ENCODE results near the gene SLX9.
"Not testable (repeated sequence)": the region's sequence is repeated elsewhere in the genome, so short reads cannot be mapped to it uniquely, and the experiment has no call there.

Gene SLX9

GRCh38 chr21:44919913-44920693 is 19.7 kb upstream of the SLX9 start:
- DNase-seq (ENCODE audit: insufficient read length) (no peak), FAIRE-seq (peak; percentile 81)
- TF ChIP-seq POLR2AphosphoS5 (IDR thresholded peaks at IDR 0.05; ENCODE audit: low read depth, low read length) (0 out of 2 replicates have a peak, but pooled peaks have one; percentile 28), TAF1 (IDR thresholded peaks at IDR 0.05; ENCODE audit: borderline replicate concordance, low read depth, low read length) (no peak), POLR2A (IDR thresholded peaks at IDR 0.05; ENCODE audit: low read depth, low read length) (no peak)

GRCh38 chr21:44920694-44921604 is 18.9 kb upstream of the SLX9 start, which contains the start of gene ITGB2:
Gene ITGB2 (minus strand): TSS chr21:44920899. CDS start chr21:44910782, 10,117 bp downstream.
- TF ChIP-seq TAF1 (IDR thresholded peaks at IDR 0.05; ENCODE audit: borderline replicate concordance, low read depth, low read length) (no peak), POLR2AphosphoS5 (IDR thresholded peaks at IDR 0.05; ENCODE audit: low read depth, low read length) (no peak; the same call in 1 of the 2 replicates), POLR2A (IDR thresholded peaks at IDR 0.05; ENCODE audit: low read depth, low read length) (no peak)
- DNase-seq (ENCODE audit: insufficient read length) (no peak), FAIRE-seq (peak; percentile 40)

DNA sequence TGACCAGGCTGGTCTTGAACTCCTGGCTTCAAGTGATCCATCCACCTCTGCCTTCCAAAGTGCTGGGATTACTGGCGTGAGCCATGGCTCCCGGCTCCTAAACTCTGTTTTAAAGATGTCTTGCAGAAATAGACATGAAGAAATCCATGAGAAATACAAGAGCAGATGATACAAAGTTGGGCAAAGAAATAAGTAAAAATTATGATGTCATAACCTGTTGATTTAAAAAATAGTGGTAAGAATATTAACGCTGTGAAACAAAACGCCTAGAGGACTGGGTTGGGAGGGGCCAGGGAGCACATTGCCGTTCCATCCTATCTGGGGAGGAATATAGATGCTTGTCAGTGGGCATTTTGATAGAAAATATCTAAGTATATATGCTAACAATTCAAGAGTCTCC is 17.9 kb upstream of the SLX9 start:
- no peak for FAIRE-seq
- TF ChIP-seq TAF1 (IDR thresholded peaks at IDR 0.05; ENCODE audit: borderline replicate concordance, low read depth, low read length): no peak
- TF ChIP-seq POLR2A (IDR thresholded peaks at IDR 0.05; ENCODE audit: low read depth, low read length): no peak
- DNase-seq (ENCODE audit: insufficient read length): no peak

GRCh38 chr21:44923480-44924084 is 16.2 kb upstream of the SLX9 start:
- DNase-seq (ENCODE audit: insufficient read length): no peak

GRCh38 chr21:44924606-44925377 is 15.0 kb upstream of the SLX9 start:
- TF ChIP-seq POLR2AphosphoS5 (IDR thresholded peaks at IDR 0.05; ENCODE audit: low read depth, low read length) (no peak), TAF1 (IDR thresholded peaks at IDR 0.05; ENCODE audit: borderline replicate concordance, low read depth, low read length) (no peak), POLR2A (IDR thresholded peaks at IDR 0.05; ENCODE audit: low read depth, low read length) (no peak)
- FAIRE-seq (peak; percentile 63), DNase-seq (ENCODE audit: insufficient read length) (no peak)

More at GRCh38 chr21:44923480-44924084, 16.2 kb upstream of the SLX9 start:
- no peak for TF ChIP-seq TAF1 (IDR thresholded peaks at IDR 0.05; ENCODE audit: borderline replicate concordance, low read depth, low read length)
- TF ChIP-seq POLR2A (IDR thresholded peaks at IDR 0.05; ENCODE audit: low read depth, low read length): no peak
- no peak for TF ChIP-seq POLR2AphosphoS5 (IDR thresholded peaks at IDR 0.05; ENCODE audit: low read depth, low read length)
- no peak for FAIRE-seq

GRCh38 chr21:44925378-44925755 is 14.5 kb upstream of the SLX9 start:
- DNase-seq (ENCODE audit: insufficient read length) (no peak), FAIRE-seq (no peak)
- TF ChIP-seq POLR2AphosphoS5 (IDR thresholded peaks at IDR 0.05; ENCODE audit: low read depth, low read length) (no peak), TAF1 (IDR thresholded peaks at IDR 0.05; ENCODE audit: borderline replicate concordance, low read depth, low read length) (no peak), POLR2A (IDR thresholded peaks at IDR 0.05; ENCODE audit: low read depth, low read length) (no peak)

DNA sequence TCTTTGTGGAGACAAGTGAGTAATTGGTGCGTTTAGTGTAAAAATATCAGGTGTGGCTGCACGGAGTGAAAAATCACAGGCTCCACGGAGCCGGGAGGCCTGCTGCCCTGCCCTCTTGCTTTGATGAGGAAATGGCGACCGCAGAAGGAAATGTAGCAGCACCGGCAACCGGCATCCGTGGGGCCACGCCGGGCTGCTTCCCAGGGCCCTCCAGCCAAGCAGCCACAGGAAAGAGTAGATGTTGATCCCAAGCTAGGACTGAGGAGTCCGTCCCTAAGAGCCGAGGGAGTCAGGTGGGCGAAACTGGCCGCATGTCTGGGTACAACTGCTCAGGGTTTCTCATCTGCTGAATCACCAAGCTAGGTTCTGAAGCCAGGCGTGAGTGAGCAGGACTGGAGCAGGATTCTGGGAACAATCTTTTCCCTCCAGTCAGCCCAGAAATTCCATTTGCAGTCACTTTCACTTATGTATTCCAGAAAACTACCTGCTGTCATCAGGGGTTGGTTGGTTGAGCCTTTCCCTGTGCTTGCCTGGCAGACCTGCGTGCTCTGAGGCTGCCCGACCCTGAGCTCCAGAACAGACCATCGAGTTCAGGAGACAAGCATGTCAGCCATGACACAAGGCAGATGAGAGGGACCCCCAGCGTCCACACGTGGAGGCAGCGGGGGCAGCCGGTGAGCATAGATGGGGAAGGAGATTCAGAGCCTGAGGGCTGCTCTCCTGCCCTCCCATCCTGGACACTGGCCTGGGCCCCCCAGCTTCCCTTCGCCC is 13.3 kb upstream of the SLX9 start:
- peak; percentile 78 for FAIRE-seq
- TF ChIP-seq POLR2A (IDR thresholded peaks at IDR 0.05; ENCODE audit: low read depth, low read length) (no peak), POLR2AphosphoS5 (IDR thresholded peaks at IDR 0.05; ENCODE audit: low read depth, low read length) (no peak), TAF1 (IDR thresholded peaks at IDR 0.05; ENCODE audit: borderline replicate concordance, low read depth, low read length) (no peak)
- DNase-seq (ENCODE audit: insufficient read length): no peak

DNA sequence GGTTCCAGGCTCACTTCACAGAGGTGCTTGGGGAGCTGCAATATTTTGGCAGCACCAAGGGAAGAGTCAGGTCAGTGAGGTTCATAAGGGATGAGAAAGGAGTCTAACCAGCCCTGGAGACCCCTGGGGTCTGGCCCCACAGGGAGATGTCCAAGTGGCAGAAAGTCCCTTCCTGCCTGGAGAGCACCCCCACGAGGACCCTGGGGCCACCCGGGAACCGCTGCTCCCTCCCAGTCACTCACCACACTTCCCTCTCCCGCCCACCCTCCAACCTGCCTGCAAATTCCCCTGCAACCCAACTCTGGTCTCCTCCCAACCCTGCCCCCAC is 12.6 kb upstream of the SLX9 start:
- DNase-seq (ENCODE audit: insufficient read length) (no peak), FAIRE-seq (no peak)
- no peak for TF ChIP-seq POLR2A (IDR thresholded peaks at IDR 0.05; ENCODE audit: low read depth, low read length)
- TF ChIP-seq POLR2AphosphoS5 (IDR thresholded peaks at IDR 0.05; ENCODE audit: low read depth, low read length): no peak
- TF ChIP-seq TAF1 (IDR thresholded peaks at IDR 0.05; ENCODE audit: borderline replicate concordance, low read depth, low read length): no peak

- no peak; the same call in 1 of the 2 replicates for TF ChIP-seq POLR2A (IDR thresholded peaks at IDR 0.05; ENCODE audit: low read depth, low read length)
- TF ChIP-seq TAF1 (IDR thresholded peaks at IDR 0.05; ENCODE audit: borderline replicate concordance, low read depth, low read length): no peak; the same call in 1 of the 2 replicates
- TF ChIP-seq POLR2AphosphoS5 (IDR thresholded peaks at IDR 0.05; ENCODE audit: low read depth, low read length): no peak
- FAIRE-seq (peak; percentile 93), DNase-seq (ENCODE audit: insufficient read length) (no peak)
These were observed 12.0 kb upstream of the SLX9 start for GRCh38 chr21:44927587-44928461.

DNA sequence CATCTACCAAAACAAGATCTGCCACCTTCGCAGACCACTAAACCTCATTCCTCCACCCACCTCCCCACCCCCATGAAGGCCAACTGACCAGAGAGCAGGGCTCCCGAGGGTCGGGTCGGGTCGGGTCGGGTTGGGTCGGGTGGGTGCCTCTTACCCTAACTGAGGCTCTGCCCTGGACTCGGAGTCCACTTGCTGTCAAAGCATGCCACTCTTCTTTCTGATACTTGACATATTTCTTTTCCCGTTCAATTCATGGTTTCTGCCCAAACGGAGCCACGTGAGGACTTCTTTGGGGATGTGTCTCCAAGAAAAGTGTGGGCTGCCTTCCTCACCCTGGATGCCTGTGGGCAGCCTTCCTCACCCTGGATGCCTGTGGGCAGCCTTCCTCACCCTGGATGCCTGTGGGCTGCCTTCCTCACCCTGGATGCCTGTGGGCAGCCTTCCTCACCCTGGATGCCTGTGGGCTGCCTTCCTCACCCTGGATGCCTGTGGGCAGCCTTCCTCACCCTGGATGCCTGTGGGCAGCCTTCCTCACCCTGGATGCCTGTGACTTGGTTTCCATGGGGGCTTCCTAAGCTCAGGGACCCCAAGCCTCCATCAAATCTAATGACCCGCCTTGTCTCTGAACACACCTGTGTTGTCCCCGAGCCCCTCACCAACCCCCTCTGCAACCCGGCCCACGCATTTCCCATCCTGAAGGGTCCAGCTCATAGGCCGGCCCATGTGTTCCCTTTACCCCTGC is 11.2 kb upstream of the SLX9 start:
- peak; percentile 74 for FAIRE-seq
- DNase-seq (ENCODE audit: insufficient read length): not testable (repeated sequence)
